ENCODE data around the gene DSTYK. TPM values are rescaled to one million over a fixed set of nuclear protein-coding genes. Genes with fewer than 3 reads are reported as not detected.

DSTYK gene
- total and polyA plus RNA-seq, 8 donors, result 2.9 to 9.0 (median 4.4) TPM

GRCh38 chr1:205190845-205191577, 20.5 kb downstream of the DSTYK start:
- intact Hi-C loops (cut with DNase I), result no loop called here
- Histone ChIP-seq H3K36me3 (no peaks in the 10 kb centered on the region), H3K27ac (peak overlapping the region in 2 of 4 donors; percentile 24 to 56), H3K27me3 (no peaks in the 10 kb centered on the region), H3K9me3 (no peaks in the 10 kb centered on the region), H3K4me1 (peaks cover 11 to 34% (median 15%) of the 10 kb centered on the region in 3 donors), H3K4me3 (no peak overlapping the region)
- no peak for TF ChIP-seq CTCF (IDR thresholded peaks at IDR 0.05)
- ATAC-seq, result peak; percentile 80 to 97 (median 94)
- peak in 3 of 6 donors; percentile 42 to 62 (median 48) for DNase-seq
- no peak for FAIRE-seq
- WGBS, 2 donors, result 29 to 30% methylated on average over 9 of the region's 9 CpGs

DNA sequence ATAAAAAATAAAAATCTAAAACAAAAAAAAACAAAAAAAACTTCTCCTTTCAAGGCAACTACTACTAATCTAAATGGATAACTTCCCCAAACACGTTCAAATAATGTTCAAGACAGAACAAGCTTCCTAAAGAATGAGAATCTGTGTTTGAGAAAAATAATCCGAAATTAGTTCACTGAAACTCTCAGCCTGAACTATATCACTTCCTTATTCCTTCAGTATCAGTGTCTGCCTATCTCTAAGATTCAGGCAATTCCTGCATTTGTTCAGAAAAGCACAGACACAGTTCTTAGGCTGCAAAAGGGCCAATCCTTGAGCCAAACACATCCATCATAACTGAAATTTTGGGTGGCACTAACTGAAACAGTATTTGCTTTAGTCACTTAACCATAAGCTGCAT, 22.4 kb downstream of the DSTYK start:
- FAIRE-seq (no peak), ATAC-seq (no peak), DNase-seq (no peak)
- no peaks in the 10 kb centered on the region for H3K36me3 ChIP-seq
- peak overlapping the region in 1 of 4 donors; percentile 20 for H3K27ac ChIP-seq
- intact Hi-C loops (cut with DNase I), result no loop called here
- peaks cover 11 to 34% (median 15%) of the 10 kb centered on the region in 3 donors for H3K4me1 ChIP-seq
- no peaks in the 10 kb centered on the region for H3K27me3 ChIP-seq
- no peaks in the 10 kb centered on the region for H3K9me3 ChIP-seq
- H3K4me3 ChIP-seq, result no peak overlapping the region
- WGBS, 2 donors, result 57 to 63% methylated on average over 2 of the region's 2 CpGs
- no peak for TF ChIP-seq CTCF (IDR thresholded peaks at IDR 0.05)

DNA sequence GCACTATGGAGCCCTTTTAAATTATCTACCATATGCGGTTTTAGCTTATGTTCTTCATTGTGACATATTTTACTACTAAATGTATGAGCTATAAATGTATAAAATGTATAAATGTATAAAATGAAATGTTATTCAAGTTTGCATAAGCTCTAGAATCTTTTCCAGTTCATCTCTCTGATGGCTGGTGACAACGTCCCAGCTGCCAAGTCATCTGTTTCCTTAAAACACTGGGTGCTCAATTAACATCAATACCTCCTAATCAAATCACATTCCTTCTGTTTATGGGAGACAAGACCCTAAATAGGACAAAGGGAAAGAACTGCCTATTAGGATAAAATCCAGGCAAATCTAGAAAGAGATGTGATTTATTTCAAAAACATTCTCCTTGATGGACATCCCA, 22.9 kb downstream of the DSTYK start:
- WGBS, 2 donors, result 57 to 72% methylated on average over 2 of the region's 2 CpGs
- H3K4me3 ChIP-seq, result no peak overlapping the region
- H3K27ac ChIP-seq, result no peak overlapping the region
- no peaks in the 10 kb centered on the region for H3K9me3 ChIP-seq
- no peaks in the 10 kb centered on the region for H3K27me3 ChIP-seq
- FAIRE-seq (no peak), DNase-seq (no peak), ATAC-seq (no peak)
- intact Hi-C loops (cut with DNase I), result no loop called here
- peaks cover 11 to 34% (median 15%) of the 10 kb centered on the region in 3 donors for H3K4me1 ChIP-seq
- H3K36me3 ChIP-seq, result no peaks in the 10 kb centered on the region
- TF ChIP-seq CTCF (IDR thresholded peaks at IDR 0.05), result no peak

DNA sequence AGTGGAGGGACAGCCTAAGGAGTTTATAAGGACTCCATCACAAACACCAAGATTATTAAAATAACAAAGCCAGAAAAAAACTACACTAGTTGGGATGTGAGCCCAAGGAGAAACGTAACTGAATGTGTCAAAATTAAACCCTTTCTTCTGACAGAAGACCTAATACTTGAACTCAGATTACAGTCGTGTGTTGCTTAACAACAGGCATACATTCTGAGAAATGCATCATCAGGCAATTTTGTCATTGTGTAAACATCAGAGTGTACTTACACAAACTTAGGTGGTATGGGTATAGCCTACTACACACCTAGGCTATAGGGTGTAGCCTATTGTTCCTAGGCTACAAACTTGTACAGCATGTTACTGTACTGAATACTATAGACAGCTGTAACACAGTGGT, 23.4 kb downstream of the DSTYK start:
- intact Hi-C loops (cut with DNase I), result no loop called here
- WGBS, 2 donors, result 24 to 34% methylated on average over 2 of the region's 2 CpGs
- Histone ChIP-seq H3K27me3 (no peaks in the 10 kb centered on the region), H3K36me3 (no peaks in the 10 kb centered on the region), H3K27ac (no peak overlapping the region), H3K4me1 (peaks cover 11 to 34% (median 15%) of the 10 kb centered on the region in 3 donors), H3K4me3 (no peak overlapping the region), H3K9me3 (no peaks in the 10 kb centered on the region)
- no peak for TF ChIP-seq CTCF (IDR thresholded peaks at IDR 0.05)
- no peak for ATAC-seq
- FAIRE-seq, result no peak
- no peak for DNase-seq

DNA sequence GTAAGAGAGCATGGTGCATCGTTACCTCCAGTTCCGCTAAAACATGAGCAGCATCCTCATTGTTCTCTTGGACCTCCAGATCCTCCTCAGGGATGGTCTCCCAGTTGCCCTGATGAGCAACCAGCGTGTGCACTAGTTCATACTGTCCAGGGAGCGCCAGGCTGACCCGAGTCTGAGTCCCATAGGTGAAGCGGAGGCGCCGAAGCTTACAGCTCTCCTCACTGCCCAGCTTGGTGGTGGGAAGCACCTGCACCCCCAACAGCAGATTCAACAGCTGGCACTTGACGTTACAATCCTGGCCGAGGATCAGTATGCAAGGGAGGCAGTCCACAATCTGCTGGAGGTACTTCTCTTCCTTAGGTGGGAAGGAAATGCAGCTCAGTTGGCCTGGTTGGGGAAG, 24.1 kb downstream of the DSTYK start:
- H3K4me1 ChIP-seq, result peaks cover 11 to 33% (median 15%) of the 10 kb centered on the region in 3 donors
- no peak for FAIRE-seq
- no peak overlapping the region for H3K27ac ChIP-seq
- no peaks in the 10 kb centered on the region for H3K9me3 ChIP-seq
- DNase-seq, result no peak
- ATAC-seq, result no peak
- TF ChIP-seq CTCF (IDR thresholded peaks at IDR 0.05), result no peak
- H3K4me3 ChIP-seq, result no peak overlapping the region
- intact Hi-C loops (cut with DNase I), result no loop called here
- 94 to 95% methylated on average over 10 of the region's 10 CpGs for WGBS, 2 donors
- H3K27me3 ChIP-seq, result no peaks in the 10 kb centered on the region
- H3K36me3 ChIP-seq, result no peaks in the 10 kb centered on the region
